Endothelial cell of umbilical vein (primary cell): ENCODE results near the gene CAV1. TPM values are rescaled to one million over a fixed set of nuclear protein-coding genes. Genes with fewer than 3 reads are reported as not detected.

ENCODE experiments used
- BruUV-seq: library from RNA; stranded (reverse); fragments of 400-500 nt; replicated peaks from 2 replicates; lab custom pipeline; 2021; lab: Mats Ljungman, UMichigan
- CTCF ChIA-PET: fragments of 300-600, 350-600 bp; sonication (Branson Sonifier 250); formaldehyde crosslinking; loops from one replicate; lab custom pipeline; 2021; ENCODE audit warnings: antibody characterized with exemption, inconsistent platforms; lab: Charles Lee
- POLR2A ChIA-PET: fragments of 300-600, 350-600 bp; sonication (Branson Sonifier 250); formaldehyde crosslinking; loops from one replicate; lab custom pipeline; 2021; ENCODE audit warnings: antibody characterized with exemption, inconsistent platforms; lab: Charles Lee
- DNase-seq: peaks from one replicate; pipeline ENCODE4 v3.0.0-alpha.2; 2011; ENCODE audit warnings: low read depth, low spot score
- FAIRE-seq: peaks from 2 replicates; lab custom pipeline; 2011; peaks lifted over from hg19 to GRCh38; lab: Jason Lieb, UNC
- H2AFZ ChIP-seq: 2 replicates; pipeline ENCODE4 v1.6.0; 2012; ENCODE audit warnings: low read depth, low read length, control low read depth, inconsistent platforms
- H3K27ac ChIP-seq: 2 replicates; pipeline ENCODE4 v1.5.1; 2011; ENCODE audit warnings: low read depth, mild to moderate bottlenecking, control low read depth, low read length, moderate library complexity; ENCODE audit not compliant: insufficient read depth
- H3K27me3 ChIP-seq, 2 experiments: 2 replicates each; pipeline versions ENCODE4 v1.6.0 to v1.6.1; 2011; ENCODE audit warnings: low read length in 2 of 2, mixed read lengths in 1 of 2; ENCODE audit not compliant: control insufficient read depth in 2 of 2, insufficient read depth in 2 of 2
- H3K36me3 ChIP-seq, 2 experiments: 2 replicates in 1 of 2; 3 replicates in 1 of 2; pipeline ENCODE4 v1.5.1; 2011; ENCODE audit warnings: low read length in 2 of 2, mild to moderate bottlenecking in 1 of 2, moderate library complexity in 1 of 2; ENCODE audit not compliant: control insufficient read depth in 2 of 2, insufficient read depth in 2 of 2; ENCODE audit errors: extremely low read depth in 1 of 2
- H3K4me1 ChIP-seq: 3 replicates; pipeline ENCODE4 v1.5.1; 2011; ENCODE audit warnings: mild to moderate bottlenecking, low read length; ENCODE audit not compliant: control insufficient read depth, insufficient read depth; ENCODE audit errors: extremely low read depth
- H3K4me2 ChIP-seq: 2 replicates; pipeline ENCODE4 v1.6.1; 2011; ENCODE audit warnings: low read length, control low read depth, mixed read lengths; ENCODE audit not compliant: insufficient read depth
- H3K4me3 ChIP-seq, 3 experiments: fragments of 200-600 bp in 1 of 3; sonication (generic), shearing (Covaris generic) in 1 of 3; replicated peaks in 1 of 3; 2 replicates each; pipeline ENCODE4 v1.5.1; 2011 to 2016; ENCODE audit warnings: control low read depth in 3 of 3, low read length in 3 of 3, mild to moderate bottlenecking in 2 of 3, inconsistent platforms in 1 of 3, low read depth in 1 of 3, moderate library complexity in 1 of 3; ENCODE audit not compliant: insufficient read depth in 1 of 3
- H3K79me2 ChIP-seq: 2 replicates; pipeline ENCODE4 v1.6.0; 2012; ENCODE audit warnings: low read length, inconsistent platforms; ENCODE audit not compliant: control insufficient read depth, insufficient read depth
- H3K9ac ChIP-seq: replicated peaks from 2 replicates; pipeline ENCODE3; 2011; ENCODE audit warnings: low read length, control low read depth; ENCODE audit not compliant: insufficient read depth; ENCODE audit errors: extremely low read depth
- H3K9me1 ChIP-seq: replicated peaks from 3 replicates; pipeline ENCODE4 v1.6.0; 2011; ENCODE audit warnings: mild to moderate bottlenecking, low read length; ENCODE audit not compliant: control insufficient read depth, insufficient read depth; ENCODE audit errors: extremely low read depth
- H3K9me3 ChIP-seq: replicated peaks from 2 replicates; pipeline ENCODE4 v1.5.1; 2012; ENCODE audit warnings: low read length, inconsistent platforms; ENCODE audit not compliant: control insufficient read depth, insufficient read depth
- H4K20me1 ChIP-seq: replicated peaks from 2 replicates; pipeline ENCODE3; 2011; ENCODE audit warnings: mild to moderate bottlenecking, low read length; ENCODE audit not compliant: control insufficient read depth, insufficient read depth; ENCODE audit errors: extremely low read depth
- EZH2 ChIP-seq: IDR thresholded peaks from 2 replicates; pipeline ENCODE4 v1.6.1; 2012; ENCODE audit warnings: borderline replicate concordance, low read depth, mild to moderate bottlenecking, moderate library complexity, low read length, inconsistent platforms; ENCODE audit not compliant: severe bottlenecking
- FOS ChIP-seq: IDR thresholded peaks from 2 replicates; pipeline ENCODE4 v1.6.1; 2011; ENCODE audit warnings: mild to moderate bottlenecking, low read length, moderate library complexity, borderline replicate concordance; ENCODE audit not compliant: insufficient read depth
- GATA2 ChIP-seq: IDR thresholded peaks from 2 replicates; pipeline ENCODE4 v1.7.0; 2011; ENCODE audit warnings: low read depth, mild to moderate bottlenecking, moderate library complexity, mixed read lengths, low read length; ENCODE audit not compliant: insufficient read length, insufficient read depth
- JUN ChIP-seq: IDR thresholded peaks from 2 replicates; pipeline ENCODE4 v1.6.1; 2011; ENCODE audit warnings: borderline replicate concordance, low read depth; ENCODE audit not compliant: insufficient read length, insufficient read depth
- MYC ChIP-seq: IDR thresholded peaks from one replicate; pipeline ENCODE4 v1.6.1; 2011; ENCODE audit warnings: mild to moderate bottlenecking, low read depth, low read length
- POLR2A ChIP-seq: IDR thresholded peaks from 2 replicates; pipeline ENCODE4 v1.6.1; 2012; ENCODE audit warnings: low read depth, mild to moderate bottlenecking, control low read depth, low read length
- POLR2AphosphoS5 ChIP-seq: IDR thresholded peaks from 2 replicates; pipeline ENCODE4 v1.6.1; 2012; ENCODE audit warnings: low read depth, mild to moderate bottlenecking, control low read depth, low read length, moderate library complexity; ENCODE audit not compliant: insufficient read depth
- dilution Hi-C: fragments of 300-500 bp; cut with MboI; formaldehyde crosslinking; loops from one replicate; pipeline ENCODE4 v1.15.0; 2019; ENCODE audit warnings: low sequenced_read_pairs; ENCODE audit not compliant: extremely low pct_ligation_motif_present
- intact Hi-C: fragments of 100-400 bp; cut with micrococcal nuclease; formaldehyde crosslinking; loops from one replicate; pipeline ENCODE4 v1.10.0; 2022
- polyA plus RNA-seq, 4 experiments: library from polyadenylated mRNA; depleted of rRNA in 3 of 4; stranded (reverse) in 3 of 4; unstranded in 1 of 4; fragments of >200 nt; gene quantifications; 2 replicates each; pipeline versions ENCODE4 v1.2.1 to v1.2.3, GENCODE V29; 2011 to 2012; ENCODE audit warnings: missing spikeins in 1 of 4
- total RNA-seq: library from RNA; stranded (reverse); gene quantifications from 2 replicates; pipeline ENCODE4 v1.2.3, GENCODE V29; 2021
- TF ChIP-seq, protein P1 (sequence below): IDR thresholded peaks from 2 replicates; pipeline ENCODE4 v1.6.1; 2011; ENCODE audit not compliant: insufficient read depth, insufficient read length
- TF ChIP-seq, protein P2 (sequence below), 2 donors: IDR thresholded peaks; 1 replicate in 1 of 2; 2 replicates in 1 of 2; pipeline ENCODE4 v1.5.1; 2011; ENCODE audit warnings: low read length in 2 of 2, mild to moderate bottlenecking in 2 of 2, moderate library complexity in 2 of 2, control low read depth in 1 of 2, inconsistent platforms in 1 of 2, low read depth in 1 of 2; ENCODE audit not compliant: insufficient read depth in 1 of 2; ENCODE audit errors: extremely low read depth in 1 of 2

Gene CAV1
- total and polyA plus RNA-seq, 2 donors (not counting 3 experiments of a cell fraction or from before 2014, with no cell fraction given) = 1,483 to 3,129 TPM

DNA sequence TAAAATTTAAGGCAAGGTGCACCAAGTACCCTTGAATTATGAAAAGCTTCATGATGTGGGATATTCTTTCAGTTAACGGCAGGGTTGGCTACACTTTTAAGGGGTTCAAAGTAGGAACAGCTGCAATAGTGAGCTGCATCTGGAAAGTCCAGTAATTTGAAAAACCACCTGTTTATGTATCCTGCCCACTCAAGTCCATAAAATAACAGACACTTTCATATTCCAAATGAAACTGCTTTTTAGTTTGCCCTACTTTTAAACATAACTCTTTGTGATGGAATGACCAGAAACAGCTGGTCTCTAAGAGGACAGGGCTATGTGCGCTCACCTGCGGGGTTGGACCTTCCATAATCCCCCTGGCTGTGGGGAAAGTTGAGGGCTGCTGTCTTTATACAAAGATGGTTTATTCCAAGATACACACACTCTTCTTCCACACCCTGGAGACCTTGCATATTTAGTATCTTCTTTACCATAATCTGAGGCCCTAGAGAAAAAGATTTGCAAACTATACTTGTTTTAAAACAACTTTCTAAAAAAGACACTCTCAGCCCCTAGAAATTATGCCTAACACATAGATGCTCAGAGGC lies 7.4 kb downstream of the CAV1 start:
- H3K9ac ChIP-seq = no peak overlapping the region
- dilution Hi-C loops (no loop called here), intact Hi-C loops (no loop called here)
- no peak for DNase-seq
- H3K4me3 ChIP-seq = no peak overlapping the region
- CTCF ChIA-PET = interaction anchor here (0.7 to 2.9 kb wide), 4 partner anchors 50 to 352 kb away, joined by 3 to 19 read pairs (median 3); no protein-coding TSS in a partner anchor
- no peak for TF ChIP-seq EZH2
- peak; percentile 12 for TF ChIP-seq POLR2A
- POLR2A ChIA-PET = no interaction called here
- peaks cover 21 to 43% of the 10 kb centered on the region in 2 experiments for H3K36me3 ChIP-seq
- FAIRE-seq = no peak
- H3K4me1 ChIP-seq = peaks cover 66% of the 10 kb centered on the region
- H4K20me1 ChIP-seq = peaks cover 9% of the 10 kb centered on the region
- H2AFZ ChIP-seq = no peak overlapping the region
- H3K27ac ChIP-seq = no peak overlapping the region
- BruUV-seq = no TSS peak
- H3K27me3 ChIP-seq = no peaks in the 10 kb centered on the region
- H3K79me2 ChIP-seq = peaks cover 93% of the 10 kb centered on the region
- peak overlapping the region; percentile 27 for H3K4me2 ChIP-seq
- no peaks in the 10 kb centered on the region for H3K9me1 ChIP-seq
- H3K9me3 ChIP-seq = no peaks in the 10 kb centered on the region

DNA sequence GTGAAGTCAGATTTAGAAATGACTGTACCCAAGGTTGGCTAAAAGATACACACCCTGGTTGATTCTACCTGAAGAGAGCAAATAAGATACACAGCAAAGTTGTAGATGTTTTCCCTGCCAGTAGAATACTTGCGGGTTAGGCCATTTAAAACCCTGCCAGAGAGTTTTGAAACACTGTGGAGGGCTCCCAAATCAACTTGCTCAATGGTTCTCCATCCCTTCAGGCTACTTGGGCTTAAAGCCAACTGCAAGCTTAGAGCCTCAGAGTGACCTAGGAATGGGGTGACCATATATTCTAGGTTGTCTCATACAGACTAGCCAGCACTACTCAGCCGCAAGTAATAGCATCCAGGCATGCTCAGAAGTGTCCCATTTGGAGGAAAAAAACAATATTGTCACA lies 10.0 kb downstream of the CAV1 start:
- DNase-seq (no peak), FAIRE-seq (no peak)
- dilution Hi-C loops = no loop called here
- Histone ChIP-seq H3K9ac (no peak overlapping the region), H3K27ac (peak overlapping the region; percentile 46), H4K20me1 (peaks cover 5% of the 10 kb centered on the region), H3K36me3 (peaks cover 28 to 50% of the 10 kb centered on the region in 2 experiments), H3K27me3 (no peaks in the 10 kb centered on the region), H2AFZ (no peak overlapping the region), H3K9me3 (no peaks in the 10 kb centered on the region), H3K79me2 (peaks cover 93% of the 10 kb centered on the region), H3K4me1 (peaks cover 42% of the 10 kb centered on the region), H3K9me1 (no peaks in the 10 kb centered on the region), H3K4me3 (no peak overlapping the region), H3K4me2 (peak overlapping the region; percentile 34)
- TSS peak; percentile 22 for BruUV-seq
- intact Hi-C loops = no loop called here
- ChIA-PET CTCF (interaction anchor here (3.8 kb wide), 1 partner anchor 53 kb away, joined by 13 read pairs; no protein-coding TSS in a partner anchor), POLR2A (no interaction called here)
- TF ChIP-seq GATA2 (no peak), POLR2A (no peak), POLR2AphosphoS5 (no peak), EZH2 (no peak), FOS (no peak), MYC (no peak), JUN (no peak)
- TF ChIP-seq, protein P1, sequence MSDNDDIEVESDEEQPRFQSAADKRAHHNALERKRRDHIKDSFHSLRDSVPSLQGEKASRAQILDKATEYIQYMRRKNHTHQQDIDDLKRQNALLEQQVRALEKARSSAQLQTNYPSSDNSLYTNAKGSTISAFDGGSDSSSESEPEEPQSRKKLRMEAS = no peak
- TF ChIP-seq, protein P2, sequence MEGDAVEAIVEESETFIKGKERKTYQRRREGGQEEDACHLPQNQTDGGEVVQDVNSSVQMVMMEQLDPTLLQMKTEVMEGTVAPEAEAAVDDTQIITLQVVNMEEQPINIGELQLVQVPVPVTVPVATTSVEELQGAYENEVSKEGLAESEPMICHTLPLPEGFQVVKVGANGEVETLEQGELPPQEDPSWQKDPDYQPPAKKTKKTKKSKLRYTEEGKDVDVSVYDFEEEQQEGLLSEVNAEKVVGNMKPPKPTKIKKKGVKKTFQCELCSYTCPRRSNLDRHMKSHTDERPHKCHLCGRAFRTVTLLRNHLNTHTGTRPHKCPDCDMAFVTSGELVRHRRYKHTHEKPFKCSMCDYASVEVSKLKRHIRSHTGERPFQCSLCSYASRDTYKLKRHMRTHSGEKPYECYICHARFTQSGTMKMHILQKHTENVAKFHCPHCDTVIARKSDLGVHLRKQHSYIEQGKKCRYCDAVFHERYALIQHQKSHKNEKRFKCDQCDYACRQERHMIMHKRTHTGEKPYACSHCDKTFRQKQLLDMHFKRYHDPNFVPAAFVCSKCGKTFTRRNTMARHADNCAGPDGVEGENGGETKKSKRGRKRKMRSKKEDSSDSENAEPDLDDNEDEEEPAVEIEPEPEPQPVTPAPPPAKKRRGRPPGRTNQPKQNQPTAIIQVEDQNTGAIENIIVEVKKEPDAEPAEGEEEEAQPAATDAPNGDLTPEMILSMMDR (IDR thresholded peaks at IDR 0.05; ENCODE audit: extremely low read depth in 1 of 2, insufficient read depth in 1 of 2, low read depth in 1 of 2, low read length in 2 of 2) = no peak
